AG04450 (cell line): ENCODE results near the gene GMPPA. TPM values are rescaled to one million over a fixed set of nuclear protein-coding genes. Genes with fewer than 3 reads are reported as not detected.
A peak's percentile ranks its signal among the peaks of the same experiment; 100 is the strongest.

Experiments used
- CTCF ChIA-PET: fragments of 300-600, 350-600 bp; formaldehyde crosslinking; extraction: SDS; loops from one replicate; lab custom pipeline; 2022; ENCODE audit warnings: antibody characterized with exemption, inconsistent platforms; lab: Charles Lee
- POLR2A ChIA-PET: fragments of 350-600 bp; formaldehyde crosslinking; extraction: SDS; loops from one replicate; lab custom pipeline; 2021; ENCODE audit warnings: antibody characterized with exemption, inconsistent platforms; lab: Yijun Ruan, JAX
- DNase-seq: peaks from one replicate; pipeline ENCODE4 v3.0.0-alpha.2; 2011; ENCODE audit warnings: low read depth, low spot score
- H3K27ac ChIP-seq: one replicate; pipeline ENCODE4 v1.5.1; 2012; ENCODE audit warnings: low read depth, low read length, control low read depth
- H3K27me3 ChIP-seq: one replicate; pipeline ENCODE4 v1.6.0; 2012; ENCODE audit warnings: low read length; ENCODE audit not compliant: control insufficient read depth, insufficient read depth
- H3K4me3 ChIP-seq: 2 replicates; pipeline ENCODE4 v1.5.1; 2011; ENCODE audit warnings: mild to moderate bottlenecking, low read depth, low read length, control low read depth
- H3K9me3 ChIP-seq: 2 replicates; pipeline ENCODE4 v1.5.1; 2012; ENCODE audit warnings: low read length; ENCODE audit not compliant: control insufficient read depth, insufficient read depth
- polyA plus RNA-seq: library from polyadenylated mRNA; depleted of rRNA; stranded (reverse); fragments of >200 nt; gene quantifications from 2 replicates; pipeline ENCODE4 v1.2.3, GENCODE V29; 2011
- TF ChIP-seq, protein P1 (sequence below): IDR thresholded peaks from 2 replicates; pipeline ENCODE4 v1.5.1; 2011; ENCODE audit warnings: low read depth, low read length, control low read depth, inconsistent platforms

Gene GMPPA
- polyA plus RNA-seq, 1 experiment, result 90.1 TPM

- Histone ChIP-seq H3K9me3 (no peaks in the 10 kb centered on the region; the same call in 1 of the 2 replicates), H3K27ac (no peak overlapping the region), H3K27me3 (no peaks in the 10 kb centered on the region), H3K4me3 (no peak overlapping the region)
- no peak for DNase-seq
- ChIA-PET POLR2A (interaction anchor here (1.4 kb wide), 1 partner anchor 9 kb away, joined by 5 read pairs; no protein-coding TSS in a partner anchor), CTCF (interaction anchor here (1.0 to 4.2 kb wide), 6 partner anchors 13 to 67 kb away, joined by 4 to 39 read pairs (median 9); no protein-coding TSS in a partner anchor)
- TF ChIP-seq, protein P1, sequence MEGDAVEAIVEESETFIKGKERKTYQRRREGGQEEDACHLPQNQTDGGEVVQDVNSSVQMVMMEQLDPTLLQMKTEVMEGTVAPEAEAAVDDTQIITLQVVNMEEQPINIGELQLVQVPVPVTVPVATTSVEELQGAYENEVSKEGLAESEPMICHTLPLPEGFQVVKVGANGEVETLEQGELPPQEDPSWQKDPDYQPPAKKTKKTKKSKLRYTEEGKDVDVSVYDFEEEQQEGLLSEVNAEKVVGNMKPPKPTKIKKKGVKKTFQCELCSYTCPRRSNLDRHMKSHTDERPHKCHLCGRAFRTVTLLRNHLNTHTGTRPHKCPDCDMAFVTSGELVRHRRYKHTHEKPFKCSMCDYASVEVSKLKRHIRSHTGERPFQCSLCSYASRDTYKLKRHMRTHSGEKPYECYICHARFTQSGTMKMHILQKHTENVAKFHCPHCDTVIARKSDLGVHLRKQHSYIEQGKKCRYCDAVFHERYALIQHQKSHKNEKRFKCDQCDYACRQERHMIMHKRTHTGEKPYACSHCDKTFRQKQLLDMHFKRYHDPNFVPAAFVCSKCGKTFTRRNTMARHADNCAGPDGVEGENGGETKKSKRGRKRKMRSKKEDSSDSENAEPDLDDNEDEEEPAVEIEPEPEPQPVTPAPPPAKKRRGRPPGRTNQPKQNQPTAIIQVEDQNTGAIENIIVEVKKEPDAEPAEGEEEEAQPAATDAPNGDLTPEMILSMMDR, result no peak
These were observed 36.3 kb upstream of the GMPPA start for GRCh38 chr2:219462349-219462748.

DNA sequence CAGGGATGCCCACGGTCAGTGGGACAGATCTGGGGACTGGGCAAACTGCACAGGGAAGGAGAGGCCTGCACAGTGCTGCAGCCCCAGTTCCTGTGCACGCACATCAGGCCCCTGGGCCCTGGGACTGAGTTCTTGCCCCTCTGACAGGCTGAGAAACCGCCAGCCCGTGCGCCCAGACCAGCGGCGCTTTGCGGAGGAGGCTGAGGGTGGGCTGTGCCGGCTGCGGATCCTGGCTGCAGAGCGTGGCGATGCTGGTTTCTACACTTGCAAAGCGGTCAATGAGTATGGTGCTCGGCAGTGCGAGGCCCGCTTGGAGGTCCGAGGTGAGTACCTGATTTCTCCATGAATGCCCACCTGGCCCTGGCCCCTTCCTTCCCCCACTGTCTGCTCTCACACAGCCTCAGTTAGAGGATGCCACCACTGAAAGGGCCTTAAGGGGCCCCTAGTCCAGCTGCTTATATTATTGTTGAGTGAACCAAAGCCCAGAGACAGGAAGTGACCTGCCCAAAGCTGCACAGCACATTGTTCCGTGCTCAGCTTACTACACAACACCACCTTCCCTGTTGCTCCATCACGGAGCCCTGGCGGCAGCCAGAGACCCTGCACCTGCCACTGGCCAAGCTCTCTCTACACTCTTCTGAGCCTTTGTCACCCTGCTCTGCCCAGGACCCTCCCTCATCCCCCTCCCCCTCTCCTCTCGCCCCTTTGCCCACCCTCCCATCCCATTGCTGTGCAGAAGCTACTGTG, 34.2 kb upstream of the GMPPA start:
- Histone ChIP-seq H3K9me3 (no peaks in the 10 kb centered on the region; the same call in 1 of the 2 replicates), H3K27ac (no peak overlapping the region), H3K4me3 (no peak overlapping the region), H3K27me3 (no peaks in the 10 kb centered on the region)
- DNase-seq, result no peak
- TF ChIP-seq, protein P1, result no peak
- CTCF ChIA-PET, result interaction anchor here (0.6 to 4.2 kb wide), 9 partner anchors 10 to 65 kb away, joined by 3 to 39 read pairs (median 5); a partner anchor contains a TSS
- POLR2A ChIA-PET, result interaction anchor here (1.8 kb wide), 1 partner anchor 11 kb away, joined by 7 read pairs; no protein-coding TSS in a partner anchor

- CTCF ChIA-PET, result interaction anchor here (4.2 kb wide), 1 partner anchor 11 kb away, joined by 39 read pairs; no protein-coding TSS in a partner anchor
- Histone ChIP-seq H3K4me3 (no peak overlapping the region), H3K9me3 (no peaks in the 10 kb centered on the region; the same call in 1 of the 2 replicates), H3K27ac (no peak overlapping the region), H3K27me3 (no peaks in the 10 kb centered on the region)
- POLR2A ChIA-PET, result no interaction called here
- TF ChIP-seq, protein P1, result no peak
- no peak for DNase-seq
These were observed 32.8 kb upstream of the GMPPA start for GRCh38 chr2:219465659-219466561.

- ChIA-PET CTCF (interaction anchor here (1.7 to 2.0 kb wide), 3 partner anchors 9 to 63 kb away, joined by 5 to 14 read pairs (median 10); no protein-coding TSS in a partner anchor), POLR2A (no interaction called here)
- Histone ChIP-seq H3K27ac (peak overlapping the region; percentile 21), H3K9me3 (no peaks in the 10 kb centered on the region; the same call in 1 of the 2 replicates), H3K4me3 (no peak overlapping the region), H3K27me3 (no peaks in the 10 kb centered on the region)
- no peak for DNase-seq
- TF ChIP-seq, protein P1, result no peak
These were observed 31.6 kb upstream of the GMPPA start for GRCh38 chr2:219466816-219467735.
